Spleen (tissue), 11 donors: ENCODE data around the gene E2F7. TPM values are rescaled to one million over a fixed set of nuclear protein-coding genes. Genes with fewer than 3 reads are reported as not detected.

Source experiments
- DNase-seq: peaks from one replicate; pipeline ENCODE4 v3.0.0-alpha.2; 2020
- H3K27ac ChIP-seq, 8 donors: fragments of 200-600 bp; sonication (generic) in 7 of 8; 1 replicate in 4 of 8; 2 replicates in 4 of 8; pipeline versions ENCODE4 v1.5.0 to v1.8.0; 2016 to 2021; ENCODE audit warnings: inconsistent platforms in 4 of 8, mild to moderate bottlenecking in 4 of 8, moderate library complexity in 1 of 8
- H3K27me3 ChIP-seq, 7 donors: fragments of 200-600 bp; sonication (generic) in 6 of 7; replicated peaks in 1 of 7; 1 replicate in 4 of 7; 2 replicates in 3 of 7; pipeline versions ENCODE4 v1.5.0 to v1.8.0; 2016 to 2021; ENCODE audit warnings: inconsistent platforms in 3 of 7, mild to moderate bottlenecking in 1 of 7
- H3K36me3 ChIP-seq, 6 donors: fragments of 200-600 bp; sonication (generic) in 5 of 6; 1 replicate in 4 of 6; 2 replicates in 2 of 6; pipeline versions ENCODE4 v1.5.0 to v1.8.0; 2016 to 2021; ENCODE audit warnings: inconsistent platforms in 2 of 6
- H3K4me1 ChIP-seq, 6 donors: fragments of 200-600 bp; sonication (generic) in 5 of 6; 1 replicate in 3 of 6; 2 replicates in 3 of 6; pipeline versions ENCODE4 v1.5.0 to v1.8.0; 2016 to 2021; ENCODE audit warnings: inconsistent platforms in 3 of 6
- H3K4me3 ChIP-seq, 8 donors: fragments of 200-600 bp; sonication (generic) in 7 of 8; 1 replicate in 4 of 8; 2 replicates in 4 of 8; pipeline versions ENCODE4 v1.5.0 to v1.8.0; 2016 to 2021; ENCODE audit warnings: inconsistent platforms in 4 of 8, mild to moderate bottlenecking in 4 of 8, moderate library complexity in 2 of 8
- H3K9me3 ChIP-seq, 8 donors: fragments of 200-600 bp; sonication (generic) in 7 of 8; 1 replicate in 4 of 8; 2 replicates in 4 of 8; pipeline versions ENCODE4 v1.5.0 to v1.8.0; 2016 to 2021; ENCODE audit warnings: inconsistent platforms in 4 of 8
- CTCF ChIP-seq, 11 experiments: fragments of 200-600 bp in 7 of 11; fragments of 450-650 bp in 4 of 11; sonication (generic) in 4 of 11; IDR thresholded peaks in 8 of 11; conservative IDR thresholded peaks in 3 of 11; 1 replicate in 7 of 11; 2 replicates in 4 of 11; pipeline versions ENCODE4 v1.4.0 to v1.8.0; 2016 to 2021; ENCODE audit warnings: antibody characterized with exemption in 11 of 11, inconsistent platforms in 4 of 11, mild to moderate bottlenecking in 1 of 11
- POLR2A ChIP-seq, 3 donors: fragments of 450-650 bp; IDR thresholded peaks; one replicate each; pipeline ENCODE4 v1.5.1; 2017; ENCODE audit warnings: antibody characterized with exemption in 3 of 3, mild to moderate bottlenecking in 1 of 3
- POLR2AphosphoS5 ChIP-seq, 3 donors: sonication (generic); formaldehyde crosslinking; IDR thresholded peaks; one replicate each; pipeline ENCODE4 v1.5.1; 2017; ENCODE audit warnings: antibody characterized with exemption in 3 of 3
- WGBS, 5 donors: extraction: QIAGEN DNeasy Blood & Tissue Kit in 3 of 5; methylation state at CpG; one replicate each; pipeline versions ENCODE4 v1.1.5 to v1.1.7; 2013 to 2018; 5-methylcytosine and 5-hydroxymethylcytosine counted together
- intact Hi-C: fragments of 100-400 bp; cut with DNase I; formaldehyde crosslinking; loops from one replicate; pipeline ENCODE4 v1.15.0; 2023; ENCODE audit warnings: low total_unique reads
- polyA plus RNA-seq, 3 donors: library from polyadenylated mRNA; stranded (reverse); fragments of 200-250 nt; gene quantifications; one replicate each; pipeline ENCODE4 v1.2.1, GENCODE V29; 2013
- total RNA-seq, 7 donors: library from RNA; depleted of rRNA in 3 of 7; stranded (reverse); fragments of >200 nt in 3 of 7; fragmentation: NEBNext Ultra II Directional in 4 of 7; extraction: Animal tissue kit (Norgen Biotek cat#: 25700) in 4 of 7; gene quantifications; one replicate each; pipeline versions ENCODE4 v1.1.0 to v1.2.1, GENCODE V29; 2016 to 2021
- donor health status: healthy with polysubstance abuse.
- donor health status: DM: no; HTN: no; CAD: no; lungs with moderate emphysema.
- donor health status: DM: no; HTN: no; CAD: no.
- donor health status: Bipolar disorder and iron deficiency.
- donor health status: healthy.
- donor health status: DM: no; HTN: no; CAD: no.
- donor health status: DM: yes; HTN: yes; CAD: no.

The E2F7 gene
- total and polyA plus RNA-seq, 10 donors, result 0.09 to 2.2 (median 0.95) TPM

GRCh38 chr12:77104792-77105191 is 39.4 kb upstream of the E2F7 start:
- intact Hi-C loops, result no loop called here
- H3K27me3 ChIP-seq, result no peaks in the 10 kb centered on the region
- no peak overlapping the region for H3K27ac ChIP-seq
- no peaks in the 10 kb centered on the region for H3K4me1 ChIP-seq
- TF ChIP-seq POLR2A (IDR thresholded peaks at IDR 0.05) (no peak), CTCF (IDR thresholded peaks at IDR 0.05 in 8 of 11, conservative IDR thresholded peaks at IDR 0.05 in 3 of 11) (no peak), POLR2AphosphoS5 (IDR thresholded peaks at IDR 0.05) (no peak)
- WGBS, 5 donors, result 69 to 82% (median 76%) methylated on average over 3 of the region's 3 CpGs
- no peaks in the 10 kb centered on the region for H3K9me3 ChIP-seq
- no peaks in the 10 kb centered on the region for H3K36me3 ChIP-seq
- DNase-seq, result no peak
- no peak overlapping the region for H3K4me3 ChIP-seq

- H3K4me3 ChIP-seq, result no peak overlapping the region
- intact Hi-C loops, result no loop called here
- 88 to 95% (median 92%) methylated on average over 1 of the region's 1 CpG for WGBS, 5 donors
- H3K27ac ChIP-seq, result no peak overlapping the region
- no peaks in the 10 kb centered on the region for H3K4me1 ChIP-seq
- TF ChIP-seq POLR2A (IDR thresholded peaks at IDR 0.05), result no peak
- TF ChIP-seq CTCF (IDR thresholded peaks at IDR 0.05 in 8 of 11, conservative IDR thresholded peaks at IDR 0.05 in 3 of 11), result no peak
- TF ChIP-seq POLR2AphosphoS5 (IDR thresholded peaks at IDR 0.05), result no peak
- H3K9me3 ChIP-seq, result no peaks in the 10 kb centered on the region
- no peaks in the 10 kb centered on the region for H3K36me3 ChIP-seq
- H3K27me3 ChIP-seq, result no peaks in the 10 kb centered on the region
- no peak for DNase-seq
These were observed 38.9 kb upstream of the E2F7 start for GRCh38 chr12:77104286-77104685.

- Histone ChIP-seq H3K9me3 (no peaks in the 10 kb centered on the region), H3K27me3 (no peaks in the 10 kb centered on the region), H3K27ac (no peak overlapping the region), H3K36me3 (no peaks in the 10 kb centered on the region), H3K4me3 (no peak overlapping the region), H3K4me1 (no peaks in the 10 kb centered on the region)
- no peak for DNase-seq
- intact Hi-C loops, result no loop called here
- 94 to 100% (median 100%) methylated on average over 1 of the region's 1 CpG for WGBS, 5 donors
- TF ChIP-seq CTCF (IDR thresholded peaks at IDR 0.05 in 8 of 11, conservative IDR thresholded peaks at IDR 0.05 in 3 of 11) (no peak), POLR2AphosphoS5 (IDR thresholded peaks at IDR 0.05) (no peak), POLR2A (IDR thresholded peaks at IDR 0.05) (no peak)
These were observed 37.3 kb upstream of the E2F7 start for GRCh38 chr12:77102691-77103090.

- Histone ChIP-seq H3K4me1 (no peaks in the 10 kb centered on the region), H3K27ac (no peak overlapping the region), H3K4me3 (no peak overlapping the region), H3K36me3 (no peaks in the 10 kb centered on the region), H3K27me3 (no peaks in the 10 kb centered on the region), H3K9me3 (no peaks in the 10 kb centered on the region)
- 70 to 89% (median 78%) methylated on average over 2 of the region's 2 CpGs for whole genome bisulfite sequencing, 5 donors
- DNase-seq, result no peak
- intact Hi-C loops, result no loop called here
- no peak for TF ChIP-seq CTCF (IDR thresholded peaks at IDR 0.05 in 8 of 11, conservative IDR thresholded peaks at IDR 0.05 in 3 of 11)
These were observed 36.8 kb upstream of the E2F7 start for GRCh38 chr12:77102123-77102522.
